Activated CD4-positive, alpha-beta T cell treated with anti-CD3 and anti-CD28 coated beads for 24 hours (primary cell): Measurements from ENCODE around the gene TOR3A.

ENCODE experiments used
- DNase-seq, 2 donors: peaks; one replicate each; pipeline ENCODE4 v3.0.0-alpha.2; 2020; ENCODE audit warnings: low read depth in 2 of 2

TOR3A gene

DNA sequence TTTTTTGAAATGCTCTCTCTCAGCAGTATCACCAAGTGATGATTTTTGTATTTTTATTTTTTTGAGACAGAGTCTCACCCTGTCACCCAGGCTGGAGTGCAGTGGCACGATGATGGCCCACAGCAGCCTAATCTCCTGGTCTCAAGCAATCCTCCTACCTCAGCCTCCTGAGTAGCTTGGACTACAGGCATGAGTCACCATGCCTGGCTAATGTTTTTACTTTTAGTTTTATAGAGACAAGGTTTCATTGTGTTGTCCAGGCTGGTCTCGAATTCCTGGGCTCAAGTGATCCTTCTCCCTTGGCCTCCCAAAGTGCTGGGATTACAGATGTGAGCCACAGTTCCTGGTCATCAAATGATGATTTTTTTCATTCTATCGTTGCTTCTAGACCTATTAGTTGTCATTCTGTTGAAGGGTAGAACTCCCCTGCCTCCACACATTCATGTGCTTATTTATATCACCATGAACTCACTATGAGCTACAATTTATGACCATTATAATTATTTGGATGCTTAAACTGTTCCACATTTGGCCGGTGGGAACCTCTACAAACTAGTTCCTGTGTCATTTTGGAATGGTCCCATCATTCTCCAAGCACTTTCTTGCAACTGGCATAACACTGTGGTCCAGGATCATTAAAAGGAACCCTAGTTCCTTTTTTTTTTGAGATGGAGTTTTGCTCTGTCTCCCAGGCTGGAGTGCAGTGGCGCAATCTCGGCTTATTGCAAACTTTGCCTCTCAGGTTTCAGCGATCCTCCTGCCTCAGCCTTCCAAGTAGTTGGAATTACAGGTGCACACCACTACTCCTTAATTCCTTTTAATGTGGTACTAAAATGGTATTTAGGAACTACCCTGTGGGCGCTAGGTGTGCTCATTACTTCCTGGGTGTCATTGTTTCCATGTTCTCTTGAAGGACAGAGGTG, 20.2 kb upstream of the TOR3A start:
- no peak for DNase-seq

DNA sequence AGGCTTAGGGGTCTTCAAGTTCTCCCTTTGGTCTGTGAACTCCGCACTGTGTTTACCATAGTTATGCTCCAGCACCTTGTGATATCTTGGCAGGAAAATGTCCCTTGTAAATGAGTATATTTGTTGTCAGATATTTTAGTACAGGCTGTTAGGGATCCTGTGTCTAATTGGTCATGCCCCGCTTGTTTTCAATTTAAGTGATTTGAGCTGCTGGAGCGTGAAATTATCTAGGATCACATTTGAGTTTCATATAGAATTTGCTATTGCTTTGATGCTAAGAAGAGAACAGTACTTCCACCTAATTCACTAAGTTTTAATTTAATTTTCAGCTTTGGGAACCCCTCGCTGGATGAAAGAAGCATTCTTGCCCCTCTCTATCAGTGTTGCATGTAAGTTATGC, 15.4 kb upstream of the TOR3A start:
- DNase-seq: no peak

DNA sequence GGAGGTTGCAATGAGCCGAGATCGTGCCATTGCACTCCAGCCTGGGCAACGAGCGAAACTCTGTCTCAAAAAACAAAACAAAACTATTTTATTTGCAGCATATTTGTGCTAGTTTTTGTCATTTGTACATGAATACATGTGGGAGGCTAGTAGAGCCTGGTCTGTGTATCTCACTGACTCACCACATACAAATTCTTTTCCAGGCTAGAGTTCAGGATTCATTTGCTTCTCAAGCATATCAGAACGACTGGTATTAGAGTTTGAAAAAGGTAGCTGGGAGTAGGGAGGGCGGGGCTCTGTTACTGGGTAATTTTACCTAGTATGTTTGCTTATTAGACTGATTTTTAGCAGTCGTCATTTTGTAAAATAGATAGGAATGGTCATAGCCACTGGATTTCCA, 4.5 kb upstream of the TOR3A start:
- no peak for DNase-seq

DNA sequence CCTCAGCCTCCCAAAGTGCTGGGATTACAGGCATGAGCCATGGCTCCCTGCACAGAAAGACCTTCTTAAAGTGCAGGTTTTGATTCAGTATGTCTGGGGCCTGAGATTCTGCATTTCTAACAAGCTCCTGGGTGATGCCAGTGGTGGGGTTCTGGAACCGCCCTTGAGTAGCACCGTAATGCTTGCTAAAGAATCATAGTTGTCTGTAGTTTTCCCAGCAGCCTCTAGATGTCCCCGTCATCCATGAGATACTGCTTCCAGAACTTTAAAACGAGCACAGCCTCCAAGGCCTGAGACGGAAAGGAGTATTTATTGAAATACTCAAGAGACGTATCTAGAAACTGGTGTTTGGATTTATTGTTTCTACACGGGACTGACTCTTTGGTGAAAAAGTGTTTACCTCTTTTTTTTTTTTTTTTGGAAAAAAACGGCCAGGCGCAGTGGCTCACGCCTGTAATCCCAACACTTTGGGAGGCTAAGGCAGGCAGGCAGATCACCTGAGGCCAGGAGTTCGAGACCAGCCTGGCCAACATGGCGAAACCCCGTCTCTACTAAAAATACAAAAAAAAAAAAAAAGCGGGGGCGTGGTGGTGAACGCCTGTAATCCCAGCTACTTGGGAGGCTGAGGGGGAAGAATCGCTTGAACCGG, 2.6 kb upstream of the TOR3A start:
- peak in 1 of 2 donors; percentile 21 for DNase-seq

DNA sequence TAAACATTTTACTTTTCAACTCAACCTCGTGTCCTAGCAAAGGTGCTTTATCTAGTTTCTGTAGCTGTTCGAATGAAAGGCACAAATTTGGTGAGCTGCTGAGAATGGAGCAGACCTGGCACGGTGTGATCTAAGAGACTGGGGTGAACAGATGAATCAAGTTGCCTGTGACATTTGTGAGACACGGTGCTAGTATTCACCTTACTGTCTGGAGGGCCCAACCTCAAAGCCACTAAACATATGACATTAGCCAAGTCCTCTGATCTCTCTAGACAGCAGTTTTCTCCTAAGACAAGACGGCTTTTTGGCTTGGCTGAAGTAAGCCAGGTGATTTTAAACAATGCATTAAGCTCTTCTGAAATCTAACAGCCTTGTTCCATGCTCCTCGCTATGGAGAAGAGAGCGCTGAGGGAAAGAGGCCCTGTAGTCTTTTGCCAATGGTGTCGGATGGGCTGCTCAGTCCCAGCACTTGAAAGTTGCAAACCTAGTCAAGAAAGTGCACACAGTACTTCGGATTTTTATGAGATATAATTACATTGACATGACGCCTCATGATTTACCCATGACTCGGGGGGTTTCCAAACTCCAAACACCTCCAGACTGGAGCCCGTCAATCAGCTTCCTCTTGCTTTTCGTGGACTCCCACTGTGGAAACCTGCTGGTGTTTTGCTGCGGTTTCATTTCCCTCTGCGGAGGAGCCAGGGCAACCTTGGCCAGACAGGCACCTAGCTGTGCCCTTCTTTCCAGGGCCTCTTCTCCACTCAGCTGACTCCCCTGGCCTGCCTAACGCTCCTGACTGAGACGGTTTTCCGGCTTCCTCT, 794 bp upstream of the TOR3A start:
- no peak for DNase-seq

DNA sequence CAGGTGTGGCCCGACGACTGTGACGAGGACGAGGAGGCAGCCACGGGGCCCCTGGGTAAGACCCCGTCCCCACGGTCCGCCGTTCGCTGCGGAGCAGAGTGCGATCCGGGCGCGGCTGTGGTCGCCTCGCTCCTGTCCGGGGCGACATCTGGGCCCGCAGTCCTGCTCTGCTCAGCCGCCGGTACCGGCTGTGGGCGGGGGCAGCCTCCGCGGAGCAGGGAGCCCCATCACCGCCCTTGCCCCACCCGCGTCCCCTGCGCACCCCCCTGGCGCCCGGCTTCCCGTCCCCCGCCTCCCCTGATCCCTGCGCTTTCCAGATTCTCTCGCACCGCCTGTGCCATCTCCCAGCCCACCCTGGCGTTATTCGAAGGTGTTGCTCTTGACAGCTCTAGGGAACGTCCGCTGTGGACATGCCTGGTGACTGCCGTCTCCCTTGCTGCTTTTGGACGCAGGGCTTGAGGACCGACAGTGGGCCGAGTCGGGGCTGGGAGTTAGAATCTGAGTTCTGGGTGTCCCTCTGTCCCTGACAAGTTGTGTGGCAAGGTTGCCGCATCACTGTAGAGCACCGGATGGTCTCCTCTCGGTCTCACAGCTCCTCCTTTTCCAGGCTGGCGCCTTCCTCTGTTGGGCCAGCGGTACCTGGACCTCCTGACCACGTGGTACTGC, 596 bp downstream of the TOR3A start:
- no peak for DNase-seq

DNA sequence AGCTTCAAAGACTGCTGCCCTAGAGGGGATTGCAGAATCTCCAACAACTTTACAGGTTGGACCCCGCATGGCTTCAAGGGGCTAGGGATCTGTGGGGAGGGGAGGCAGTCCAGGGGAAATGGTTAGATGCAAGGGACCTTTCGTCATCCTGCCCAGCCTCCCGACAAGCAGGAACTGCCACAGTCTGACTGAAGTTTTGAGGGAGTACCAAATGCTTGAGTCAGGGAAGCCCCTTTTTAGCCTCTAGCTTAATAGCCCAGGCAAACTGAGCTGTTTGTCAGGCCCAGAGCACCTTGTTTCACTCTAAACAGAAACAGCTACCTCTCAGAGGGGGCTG, 1.1 kb downstream of the TOR3A start:
- DNase-seq: no peak

DNA sequence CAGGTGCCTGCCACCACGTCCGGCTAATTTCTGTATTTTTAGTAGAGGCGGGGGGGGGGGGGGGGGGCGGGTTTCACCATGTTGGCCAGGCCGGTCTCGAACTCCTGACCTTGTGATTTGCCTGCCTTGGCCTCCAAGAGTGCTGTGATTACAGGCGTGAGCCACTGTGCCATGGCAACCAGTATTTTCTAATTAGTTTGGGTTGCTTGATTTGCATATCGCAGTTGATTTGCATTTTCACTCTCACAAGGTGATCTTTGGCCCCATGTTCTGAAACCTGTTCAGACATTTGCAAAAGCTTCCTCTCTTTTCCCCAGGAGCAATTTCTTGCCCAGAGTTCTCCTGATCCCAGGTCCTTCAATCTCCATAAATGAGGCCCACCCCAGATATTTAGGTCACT, 1.7 kb downstream of the TOR3A start:
- DNase-seq: no peak

DNA sequence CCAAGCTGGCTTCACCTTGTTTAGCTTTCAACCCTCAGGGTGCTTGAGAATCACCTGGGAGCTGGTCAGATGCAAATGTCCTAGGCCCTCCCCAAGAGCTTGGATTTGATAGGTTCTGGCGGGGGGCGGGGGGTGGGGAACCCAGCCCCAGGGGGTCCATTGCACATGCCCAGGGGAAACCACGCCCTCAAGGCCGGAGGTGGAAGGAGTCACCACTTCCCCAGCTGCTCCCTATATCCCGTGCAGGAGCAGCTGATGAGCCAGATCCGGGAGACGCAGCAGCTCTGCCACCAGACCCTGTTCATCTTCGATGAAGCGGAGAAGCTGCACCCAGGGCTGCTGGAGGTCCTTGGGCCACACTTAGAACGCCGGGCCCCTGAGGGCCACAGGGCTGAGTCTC, 5.8 kb downstream of the TOR3A start:
- DNase-seq: no peak

DNA sequence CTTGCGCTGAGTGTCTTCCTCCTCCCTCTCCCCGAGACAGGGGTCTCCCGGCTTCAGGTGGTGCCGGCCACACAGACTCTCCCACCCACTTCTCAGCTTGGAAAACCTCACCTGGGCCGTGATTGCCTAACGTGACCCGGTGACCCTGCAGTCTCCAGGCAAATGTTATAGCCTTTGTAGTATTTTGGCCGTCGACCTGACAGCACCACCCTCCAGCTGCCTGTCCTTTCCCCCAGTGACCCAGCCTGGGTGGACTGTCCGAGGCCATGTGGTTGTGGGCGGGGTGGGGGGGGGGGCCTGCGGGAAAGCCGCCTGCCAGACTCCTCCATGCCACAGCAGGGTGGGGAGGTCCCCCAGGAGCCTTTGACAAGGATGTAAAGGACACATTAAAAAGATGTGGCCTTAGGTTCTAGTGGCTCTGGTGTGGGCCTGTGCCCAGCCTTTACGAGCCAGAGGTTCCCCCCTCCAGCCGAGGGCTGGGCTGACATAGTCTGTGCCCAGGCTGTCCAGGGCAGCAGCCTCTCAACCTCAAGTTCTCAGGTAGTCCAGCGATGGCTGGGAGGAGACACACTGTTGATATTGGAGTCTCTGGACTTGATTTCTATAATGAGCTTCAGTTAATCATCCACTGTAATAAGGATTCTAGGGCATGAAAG, 8.1 kb downstream of the TOR3A start:
- no peak for DNase-seq

DNA sequence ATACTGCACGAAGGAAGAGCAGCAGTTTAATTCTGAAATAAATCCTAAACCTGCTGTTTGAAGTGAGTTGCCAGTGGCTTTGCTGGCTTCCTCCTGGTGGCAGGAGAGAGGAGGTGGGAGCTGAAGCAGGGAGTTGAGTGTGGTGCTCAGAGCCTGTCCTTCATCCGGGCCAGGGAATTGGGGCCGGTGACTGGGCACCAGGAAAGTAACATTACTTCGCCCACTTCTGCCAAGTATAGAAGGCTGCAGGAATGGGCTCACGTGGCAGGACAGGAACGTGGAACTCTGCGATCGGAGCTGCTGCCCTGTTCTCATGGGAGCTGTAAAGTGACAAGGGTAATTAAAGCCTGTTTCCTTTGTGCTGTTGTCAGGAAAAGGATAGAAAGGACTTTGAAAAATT, 8.7 kb downstream of the TOR3A start:
- DNase-seq: no peak

DNA sequence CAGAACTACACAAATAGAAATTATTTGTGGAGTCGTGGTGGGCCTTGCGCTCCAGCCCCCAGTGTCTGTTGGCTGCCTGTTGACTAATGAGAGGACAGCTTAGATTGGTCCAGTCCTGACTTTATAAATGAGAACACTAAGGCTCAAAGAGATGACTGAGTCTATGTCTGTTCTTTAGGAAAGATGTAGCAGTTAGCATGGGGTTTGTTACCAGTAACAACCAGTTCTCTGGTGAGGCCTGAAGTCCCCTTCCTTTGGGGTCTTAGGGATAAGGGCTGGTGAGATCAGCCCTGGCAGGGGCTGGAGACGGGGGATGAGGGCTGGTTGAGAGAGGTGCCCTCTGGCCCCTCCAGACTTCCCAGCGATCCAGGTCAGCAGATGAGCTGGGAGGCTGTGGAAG, 9.1 kb downstream of the TOR3A start:
- no peak for DNase-seq

DNA sequence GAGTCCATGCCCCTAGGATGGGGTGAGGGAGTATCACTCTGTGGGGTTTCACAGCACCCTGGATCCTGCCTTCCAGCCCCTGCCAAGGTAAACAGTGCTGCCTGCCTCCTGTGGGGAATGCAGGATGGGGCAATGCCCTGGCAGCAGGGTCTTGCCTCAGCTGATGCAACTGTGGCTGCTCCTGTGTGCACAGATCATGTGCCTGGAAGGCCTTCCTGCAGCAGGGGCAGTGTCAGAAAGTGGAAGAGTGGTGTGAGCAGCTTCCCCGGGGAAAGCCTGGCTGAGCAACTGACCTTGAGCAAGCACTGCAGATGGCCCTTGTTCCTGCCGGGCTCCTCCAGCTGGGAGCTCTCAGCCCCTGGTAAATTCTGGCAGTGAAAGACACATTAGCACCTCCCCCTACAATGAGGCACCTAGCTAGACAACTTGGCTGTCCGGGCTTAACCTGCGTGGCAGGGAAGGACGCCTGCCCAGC, 9.9 kb downstream of the TOR3A start:
- no peak for DNase-seq

DNA sequence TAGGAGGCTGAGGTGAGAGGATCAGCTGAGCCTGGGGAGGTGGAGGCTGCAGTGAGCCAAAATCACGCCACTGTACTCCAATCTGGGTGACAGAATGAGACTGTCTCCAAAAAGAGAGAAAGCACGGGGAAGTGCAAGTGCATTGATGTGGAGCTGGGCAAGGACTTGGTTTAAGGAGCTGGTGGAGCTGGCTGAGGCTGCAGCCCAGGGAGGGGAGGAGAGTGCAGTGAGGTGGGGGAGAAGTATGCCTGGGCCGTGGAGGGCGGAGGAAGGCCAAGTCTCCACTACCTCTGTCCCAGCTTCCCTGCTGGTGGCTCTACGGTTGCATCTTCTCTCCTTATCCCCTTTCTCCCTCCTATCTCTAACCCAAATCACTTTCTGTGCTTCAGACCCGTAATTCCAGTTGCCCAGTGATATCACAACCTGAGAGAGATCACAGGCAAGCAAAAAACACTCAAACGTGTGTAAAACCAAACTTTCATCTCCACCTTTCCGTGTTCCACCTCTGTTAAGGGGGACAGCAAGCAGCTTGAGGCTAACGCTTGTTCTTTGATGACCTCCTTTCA, 11.1 kb downstream of the TOR3A start:
- DNase-seq: no peak

DNA sequence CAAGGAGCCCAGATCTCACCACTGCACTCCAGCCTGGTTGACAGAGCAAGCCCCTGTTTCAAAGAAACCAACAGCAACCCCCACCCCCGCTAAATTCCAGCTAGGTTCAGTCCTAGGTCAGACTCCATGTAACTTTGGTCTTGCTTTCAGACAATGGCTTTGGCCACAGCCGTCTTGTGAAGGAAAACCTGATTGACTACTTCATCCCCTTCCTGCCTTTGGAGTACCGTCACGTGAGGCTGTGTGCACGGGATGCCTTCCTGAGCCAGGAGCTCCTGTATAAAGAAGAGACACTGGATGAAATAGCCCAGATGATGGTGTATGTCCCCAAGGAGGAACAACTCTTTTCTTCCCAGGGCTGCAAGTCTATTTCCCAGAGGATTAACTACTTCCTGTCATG, 12.9 kb downstream of the TOR3A start:
- no peak for DNase-seq

DNA sequence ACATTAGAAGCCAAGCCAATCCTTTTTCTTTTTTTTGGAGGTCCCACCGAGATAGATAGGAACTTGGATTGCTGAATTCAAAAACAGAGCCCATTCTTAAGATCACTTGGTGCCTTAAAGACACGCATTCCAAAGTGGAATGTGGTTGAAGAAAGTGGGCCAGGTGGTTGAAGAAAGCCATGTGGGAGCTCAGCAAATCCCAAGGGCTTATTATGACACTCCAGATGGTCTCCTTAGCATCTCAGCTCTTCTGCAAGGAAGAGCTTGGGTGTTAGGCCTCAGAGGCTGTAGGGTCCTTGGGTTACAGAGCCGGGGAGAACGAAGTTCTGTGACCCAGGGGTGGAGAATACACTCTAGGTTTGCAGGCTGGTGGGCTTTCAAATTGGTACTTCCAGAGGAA, 13.5 kb downstream of the TOR3A start:
- no peak for DNase-seq

DNA sequence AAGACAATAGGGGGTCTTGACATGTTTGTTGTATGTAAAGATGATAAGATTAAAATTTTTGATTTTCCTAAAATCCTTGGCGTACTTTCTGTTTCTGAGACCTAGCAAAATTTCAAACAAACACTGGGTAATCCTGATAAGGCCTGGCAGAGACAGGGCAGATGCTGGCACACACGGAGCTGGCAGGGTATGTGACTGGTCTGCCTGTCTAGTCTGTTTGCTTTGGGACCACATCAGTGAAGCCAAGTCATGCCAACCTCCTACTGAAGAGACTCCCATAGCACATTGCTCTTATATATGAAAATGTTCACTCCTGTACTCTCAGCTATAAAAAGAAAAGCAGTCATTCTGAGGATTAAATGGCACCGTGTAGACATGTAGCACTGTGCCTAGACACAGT, 14.1 kb downstream of the TOR3A start:
- DNase-seq: no peak

DNA sequence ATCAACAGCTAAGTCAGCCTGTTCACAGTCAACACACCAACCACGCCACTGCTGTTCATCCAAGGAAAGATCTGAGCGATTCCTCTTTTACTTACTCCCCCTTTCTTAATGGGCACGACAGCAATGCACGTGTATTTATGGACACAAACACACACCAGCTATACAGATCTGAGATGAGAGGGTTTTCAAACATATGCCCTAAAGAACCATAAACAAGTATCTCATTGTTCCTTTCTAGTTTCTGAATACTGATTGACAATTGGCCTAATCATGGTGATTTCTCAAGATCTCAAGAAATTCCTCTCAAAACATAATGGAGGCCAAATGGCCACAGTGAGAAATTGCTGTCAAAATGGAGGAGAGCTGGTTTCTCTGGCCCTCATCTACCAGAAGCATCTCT, 18.0 kb downstream of the TOR3A start:
- no peak for DNase-seq

DNA sequence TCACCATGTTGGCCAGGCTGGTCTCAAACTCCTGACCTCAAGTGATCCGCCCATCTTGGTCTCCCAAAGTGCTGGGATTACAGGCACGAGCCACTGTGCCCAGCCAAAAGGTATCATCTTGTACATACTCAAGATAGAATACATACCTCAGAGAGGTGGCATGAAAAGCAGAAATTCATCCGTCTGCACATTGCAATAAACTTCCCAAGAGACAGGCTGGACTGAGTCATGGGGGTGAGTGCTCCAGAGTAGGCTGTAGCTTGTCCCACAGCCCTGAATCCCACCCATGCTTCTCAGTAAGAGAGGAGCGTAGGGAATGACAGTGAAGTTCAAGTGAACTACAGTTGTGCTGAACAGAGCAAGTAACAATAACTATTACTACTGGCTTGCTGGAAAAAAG, 19.7 kb downstream of the TOR3A start:
- no peak for DNase-seq

DNA sequence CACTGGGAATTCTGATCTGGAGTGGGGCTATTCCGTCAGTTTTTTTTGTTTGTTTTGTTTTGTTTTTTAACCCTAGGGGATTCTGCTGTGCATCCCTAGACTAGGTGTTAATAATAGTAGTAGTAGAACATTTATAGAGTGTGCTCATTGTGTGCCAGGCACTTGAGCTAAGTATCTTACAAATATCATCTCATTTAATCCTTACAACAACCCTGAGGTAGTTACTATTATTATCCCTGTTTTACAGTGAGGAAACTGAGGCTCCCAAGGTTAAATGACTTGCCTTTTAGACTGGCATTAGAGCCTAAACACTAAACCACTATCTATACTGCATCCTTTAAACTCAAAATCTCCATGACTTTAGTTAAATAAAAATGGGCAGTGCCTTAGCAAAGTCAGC, 22.1 kb downstream of the TOR3A start:
- DNase-seq: no peak

DNA sequence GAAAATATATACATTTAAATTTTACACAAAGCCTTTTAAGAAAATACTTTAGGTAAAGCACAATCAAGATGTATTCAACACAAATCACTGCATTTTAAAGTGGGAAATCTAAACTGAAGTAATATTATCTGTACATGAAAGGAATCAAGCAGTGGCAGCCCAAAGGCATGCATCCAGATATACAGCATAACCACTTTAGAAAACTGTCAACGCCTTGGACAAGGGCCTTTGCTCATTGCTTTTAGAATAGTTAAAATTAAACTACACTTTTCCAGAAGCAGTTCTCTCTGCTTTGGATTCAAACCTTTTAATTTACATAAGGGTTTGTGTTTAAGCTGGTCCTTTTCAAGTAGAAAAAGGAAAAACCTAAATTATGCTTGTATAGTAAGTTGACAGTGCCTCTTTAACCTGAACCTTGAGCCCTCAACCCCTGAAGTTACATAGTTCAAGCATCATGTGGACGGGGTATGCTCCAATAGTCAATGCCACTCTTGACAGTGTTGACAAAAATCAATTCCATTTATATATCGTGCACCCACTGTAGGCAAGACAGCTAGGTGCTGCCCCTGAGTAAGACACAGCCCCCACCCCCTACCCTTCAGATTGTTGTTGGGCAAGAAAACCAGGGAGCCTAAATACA, 22.9 kb downstream of the TOR3A start:
- DNase-seq: no peak
